Progenitor cell of endocrine pancreas (in vitro differentiated cells): ENCODE data around the gene PTPN14. TPM values are rescaled to one million over a fixed set of nuclear protein-coding genes. Genes with fewer than 3 reads are reported as not detected.

Source experiments
- DNase-seq: peaks from one replicate; pipeline ENCODE4 v3.0.0; 2021; ENCODE audit warnings: low spot score; ENCODE audit not compliant: unreplicated experiment
- H3K27ac Mint-ChIP-seq: 2 replicates; pipeline ENCODE4 v1.8.0; 2021; ENCODE audit warnings: mild to moderate bottlenecking, moderate library complexity, mixed read lengths
- H3K27me3 Mint-ChIP-seq: 2 replicates; pipeline ENCODE4 v1.8.0; 2021; ENCODE audit warnings: mixed read lengths
- H3K36me3 Mint-ChIP-seq: 2 replicates; pipeline ENCODE4 v1.8.0; 2022; ENCODE audit warnings: mixed read lengths; ENCODE audit not compliant: insufficient read depth
- H3K4me1 Mint-ChIP-seq: 2 replicates; pipeline ENCODE4 v1.8.0; 2021; ENCODE audit warnings: low read depth, mixed read lengths
- H3K4me3 Mint-ChIP-seq: 2 replicates; pipeline ENCODE4 v1.8.0; 2021; ENCODE audit warnings: low read depth, mild to moderate bottlenecking, moderate library complexity, mixed read lengths
- H3K9me3 Mint-ChIP-seq: 2 replicates; pipeline ENCODE4 v1.8.0; 2021; ENCODE audit warnings: low read depth, mixed read lengths
- CTCF ChIP-seq: fragments of 200-600 bp; sonication (generic); IDR thresholded peaks from one replicate; pipeline ENCODE4 v1.5.0; 2021; ENCODE audit warnings: antibody characterized with exemption, mild to moderate bottlenecking; ENCODE audit not compliant: unreplicated experiment
- total RNA-seq: library from RNA; stranded (reverse); gene quantifications from 2 replicates; pipeline ENCODE4 v1.2.1, GENCODE V29; 2021

Gene PTPN14
- total RNA-seq, 1 donor from 2014 or later, result 37.0 TPM

- no peak overlapping the region for H3K27ac Mint-ChIP-seq
- TF ChIP-seq CTCF, result no peak
- DNase-seq, result no peak
- no peaks in the 10 kb centered on the region for H3K27me3 Mint-ChIP-seq
- no peak overlapping the region for H3K4me3 Mint-ChIP-seq
- peaks cover 14% of the 10 kb centered on the region for H3K4me1 Mint-ChIP-seq
- peaks cover 3% of the 10 kb centered on the region for H3K9me3 Mint-ChIP-seq
- H3K36me3 Mint-ChIP-seq, result peaks cover 4% of the 10 kb centered on the region
Observed at GRCh38 chr1:214420833-214421232, 130.6 kb downstream of the PTPN14 start.

- H3K36me3 Mint-ChIP-seq, result peaks cover 5% of the 10 kb centered on the region
- no peak overlapping the region for H3K4me3 Mint-ChIP-seq
- no peaks in the 10 kb centered on the region for H3K27me3 Mint-ChIP-seq
- peaks cover 3% of the 10 kb centered on the region for H3K9me3 Mint-ChIP-seq
- DNase-seq, result no peak
- peaks cover 13% of the 10 kb centered on the region for H3K4me1 Mint-ChIP-seq
- H3K27ac Mint-ChIP-seq, result no peak overlapping the region
- TF ChIP-seq CTCF, result no peak
Observed at GRCh38 chr1:214420341-214420740, 131.1 kb downstream of the PTPN14 start.

GRCh38 chr1:214419650-214420049 is 131.8 kb downstream of the PTPN14 start:
- H3K27ac Mint-ChIP-seq, result no peak overlapping the region
- no peaks in the 10 kb centered on the region for H3K27me3 Mint-ChIP-seq
- TF ChIP-seq CTCF, result no peak
- no peak for DNase-seq
- H3K4me3 Mint-ChIP-seq, result no peak overlapping the region
- H3K9me3 Mint-ChIP-seq, result peaks cover 3% of the 10 kb centered on the region
- H3K4me1 Mint-ChIP-seq, result peaks cover 12% of the 10 kb centered on the region
- H3K36me3 Mint-ChIP-seq, result peaks cover 6% of the 10 kb centered on the region

GRCh38 chr1:214418391-214418790 is 133.0 kb downstream of the PTPN14 start:
- no peak for DNase-seq
- H3K27ac Mint-ChIP-seq, result no peak overlapping the region
- peaks cover 14% of the 10 kb centered on the region for H3K4me1 Mint-ChIP-seq
- no peaks in the 10 kb centered on the region for H3K27me3 Mint-ChIP-seq
- H3K4me3 Mint-ChIP-seq, result no peak overlapping the region
- no peak for TF ChIP-seq CTCF
- H3K36me3 Mint-ChIP-seq, result peaks cover 6% of the 10 kb centered on the region
- H3K9me3 Mint-ChIP-seq, result peaks cover 3% of the 10 kb centered on the region

- no peak for TF ChIP-seq CTCF
- H3K4me1 Mint-ChIP-seq, result peaks cover 14% of the 10 kb centered on the region
- H3K27me3 Mint-ChIP-seq, result no peaks in the 10 kb centered on the region
- H3K27ac Mint-ChIP-seq, result no peak overlapping the region
- no peak overlapping the region for H3K4me3 Mint-ChIP-seq
- H3K9me3 Mint-ChIP-seq, result peaks cover 3% of the 10 kb centered on the region
- peaks cover 6% of the 10 kb centered on the region for H3K36me3 Mint-ChIP-seq
- DNase-seq, result no peak
Observed at GRCh38 chr1:214417545-214418210, 133.7 kb downstream of the PTPN14 start.
